ENCODE results near the gene TBL3. TPM values are rescaled to one million over a fixed set of nuclear protein-coding genes. Genes with fewer than 3 reads are reported as not detected.
"Not testable (repeated sequence)": the region's sequence is repeated elsewhere in the genome, so short reads cannot be mapped to it uniquely, and the experiment has no call there.

TBL3 gene
- 10 to 100 TPM; 66.3 to 72.6 TPM for total RNA-seq

GRCh38 chr16:1971796-1972489, at the start of gene TBL3:
TBL3 (plus strand) TSS chr16:1972053; CDS start chr16:1972165, 112 bp downstream.
- H3K27me3 Mint-ChIP-seq: no peaks in the 10 kb centered on the region
- DNase-seq: peak; percentile 98
- peaks cover 28% of the 10 kb centered on the region for H3K36me3 Mint-ChIP-seq
- H3K9me3 Mint-ChIP-seq: no peaks in the 10 kb centered on the region
- peak within 1 kb of the TSS; percentile 92 for H3K27ac Mint-ChIP-seq
- peaks cover 17% of the 10 kb centered on the region for H3K4me1 Mint-ChIP-seq
- H3K4me3 Mint-ChIP-seq: peak within 1 kb of the TSS; percentile 88

- no peak for DNase-seq
- H3K4me3 Mint-ChIP-seq: no peak overlapping the region
- H3K27me3 Mint-ChIP-seq: peaks cover 63% of the 10 kb centered on the region
These were observed 49.5 kb upstream of the TBL3 start for GRCh38 chr16:1922357-1922756.

GRCh38 chr16:1923299-1924034, 48.4 kb upstream of the TBL3 start:
- Mint-ChIP-seq H3K4me1 (no peaks in the 10 kb centered on the region), H3K27ac (no peak overlapping the region), H3K36me3 (no peaks in the 10 kb centered on the region), H3K27me3 (peaks cover 60% of the 10 kb centered on the region), H3K9me3 (no peaks in the 10 kb centered on the region), H3K4me3 (no peak overlapping the region)
- DNase-seq: no peak

More at GRCh38 chr16:1922357-1922756, 49.5 kb upstream of the TBL3 start:
- Mint-ChIP-seq H3K36me3 (no peaks in the 10 kb centered on the region), H3K9me3 (no peaks in the 10 kb centered on the region), H3K27ac (no peak overlapping the region), H3K4me1 (no peaks in the 10 kb centered on the region)

- Mint-ChIP-seq H3K27me3 (peaks cover 54% of the 10 kb centered on the region), H3K4me3 (no peak overlapping the region), H3K36me3 (no peaks in the 10 kb centered on the region), H3K27ac (no peak overlapping the region), H3K4me1 (peaks cover 1% of the 10 kb centered on the region), H3K9me3 (no peaks in the 10 kb centered on the region)
- no peak for DNase-seq
These were observed 47.8 kb upstream of the TBL3 start for GRCh38 chr16:1924095-1924494.

DNA sequence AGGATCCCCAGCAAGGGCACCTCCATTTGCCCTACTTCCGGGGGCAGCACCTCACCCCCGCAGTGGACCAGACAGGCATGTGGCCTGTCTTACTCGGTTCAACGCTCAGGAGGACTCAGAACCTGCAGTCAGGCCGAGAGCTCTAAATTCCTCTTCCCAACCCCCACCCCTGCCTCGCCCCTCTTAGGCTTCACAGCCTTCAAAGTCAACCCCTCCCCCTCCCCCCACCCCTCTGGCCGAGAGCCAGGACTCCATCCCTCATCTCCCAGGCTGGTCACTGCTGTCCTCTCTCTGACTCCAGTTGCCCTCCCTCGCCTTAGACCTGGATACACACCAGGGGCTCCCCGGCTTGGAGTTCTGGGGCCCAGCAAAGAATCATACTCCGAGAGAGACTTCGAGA, 45.6 kb upstream of the TBL3 start:
- no peak overlapping the region for H3K27ac Mint-ChIP-seq
- peaks cover 36% of the 10 kb centered on the region for H3K27me3 Mint-ChIP-seq
- DNase-seq: no peak
- H3K36me3 Mint-ChIP-seq: no peaks in the 10 kb centered on the region
- H3K4me1 Mint-ChIP-seq: peaks cover 2% of the 10 kb centered on the region
- H3K9me3 Mint-ChIP-seq: no peaks in the 10 kb centered on the region
- no peak overlapping the region for H3K4me3 Mint-ChIP-seq

DNA sequence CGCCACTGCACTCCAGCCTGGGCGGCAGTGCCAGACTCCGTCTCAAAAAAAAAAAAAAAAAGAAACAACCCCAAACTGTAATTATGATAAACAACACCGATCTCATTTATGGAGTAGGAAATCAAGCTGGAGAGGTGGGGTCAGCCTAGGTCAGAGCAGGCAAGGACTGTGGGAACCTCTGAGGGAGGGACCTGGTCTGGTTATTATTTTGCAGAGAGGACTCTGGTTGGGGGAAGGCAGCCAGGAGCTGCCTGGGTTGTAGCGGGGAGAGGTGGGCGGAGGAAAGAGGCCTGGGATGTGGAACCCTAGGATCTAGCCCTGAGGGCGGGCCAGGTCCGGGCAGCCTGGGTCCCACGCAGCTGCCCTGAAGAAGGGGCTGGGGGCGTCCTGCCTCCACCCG, 42.7 kb upstream of the TBL3 start:
- Mint-ChIP-seq H3K27ac (no peak overlapping the region), H3K36me3 (no peaks in the 10 kb centered on the region), H3K4me1 (peaks cover 2% of the 10 kb centered on the region), H3K27me3 (peaks cover 9% of the 10 kb centered on the region), H3K4me3 (peak overlapping the region; percentile 44), H3K9me3 (no peaks in the 10 kb centered on the region)
- DNase-seq: no peak

DNA sequence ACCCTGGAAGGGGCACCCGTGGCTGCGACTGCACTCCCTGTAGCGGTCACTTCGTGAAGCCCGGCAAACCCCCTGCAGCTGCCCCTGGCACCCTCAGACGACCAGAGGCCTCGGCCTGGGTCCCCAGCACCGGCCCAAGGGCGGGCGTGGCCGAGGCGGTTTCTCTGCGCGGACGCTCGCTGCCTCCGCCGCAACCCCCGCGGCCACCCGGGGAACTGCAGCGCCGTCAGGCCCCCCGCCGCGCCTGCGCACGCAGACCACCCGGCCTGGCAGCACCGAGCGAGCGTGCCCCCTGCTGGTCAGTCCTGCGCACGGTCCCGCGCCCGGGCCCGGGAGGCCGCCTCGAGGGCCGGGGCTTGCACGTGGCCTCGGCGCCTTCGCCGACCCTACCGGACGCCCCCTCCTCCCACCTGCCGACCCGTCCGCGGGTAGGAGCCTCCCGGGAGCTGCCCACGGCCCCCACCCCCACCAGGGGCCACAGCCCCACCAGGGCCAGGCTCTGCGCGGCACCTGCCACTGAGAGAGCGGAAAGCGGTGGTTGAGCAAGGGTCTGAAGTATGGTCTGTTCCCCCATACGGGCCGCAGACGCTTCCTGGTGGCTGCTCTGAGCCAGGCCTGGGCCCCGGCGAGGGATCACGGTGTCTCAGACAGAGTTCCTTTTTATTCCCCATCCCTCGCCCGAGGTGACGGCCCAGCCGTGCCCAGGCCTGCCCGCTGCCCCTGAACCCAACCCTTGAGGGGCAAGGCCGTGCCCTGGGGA, 42.1 kb upstream of the TBL3 start:
- no peak overlapping the region for H3K4me3 Mint-ChIP-seq
- peak; percentile 96 for DNase-seq
- H3K27ac Mint-ChIP-seq: no peak overlapping the region
- peaks cover 5% of the 10 kb centered on the region for H3K27me3 Mint-ChIP-seq
- peaks cover 2% of the 10 kb centered on the region for H3K4me1 Mint-ChIP-seq
- no peaks in the 10 kb centered on the region for H3K9me3 Mint-ChIP-seq
- H3K36me3 Mint-ChIP-seq: no peaks in the 10 kb centered on the region

- Mint-ChIP-seq H3K27me3 (peaks cover 5% of the 10 kb centered on the region), H3K4me3 (no peak overlapping the region), H3K4me1 (peaks cover 2% of the 10 kb centered on the region), H3K36me3 (no peaks in the 10 kb centered on the region), H3K27ac (no peak overlapping the region), H3K9me3 (no peaks in the 10 kb centered on the region)
- DNase-seq: no peak
These were observed 41.5 kb upstream of the TBL3 start for GRCh38 chr16:1930338-1930720.

GRCh38 chr16:1932050-1933028, 39.5 kb upstream of the TBL3 start:
- Mint-ChIP-seq H3K27me3 (no peaks in the 10 kb centered on the region), H3K4me1 (peaks cover 2% of the 10 kb centered on the region), H3K27ac (no peak overlapping the region), H3K36me3 (no peaks in the 10 kb centered on the region), H3K9me3 (no peaks in the 10 kb centered on the region), H3K4me3 (no peak overlapping the region)
- no peak for DNase-seq

DNA sequence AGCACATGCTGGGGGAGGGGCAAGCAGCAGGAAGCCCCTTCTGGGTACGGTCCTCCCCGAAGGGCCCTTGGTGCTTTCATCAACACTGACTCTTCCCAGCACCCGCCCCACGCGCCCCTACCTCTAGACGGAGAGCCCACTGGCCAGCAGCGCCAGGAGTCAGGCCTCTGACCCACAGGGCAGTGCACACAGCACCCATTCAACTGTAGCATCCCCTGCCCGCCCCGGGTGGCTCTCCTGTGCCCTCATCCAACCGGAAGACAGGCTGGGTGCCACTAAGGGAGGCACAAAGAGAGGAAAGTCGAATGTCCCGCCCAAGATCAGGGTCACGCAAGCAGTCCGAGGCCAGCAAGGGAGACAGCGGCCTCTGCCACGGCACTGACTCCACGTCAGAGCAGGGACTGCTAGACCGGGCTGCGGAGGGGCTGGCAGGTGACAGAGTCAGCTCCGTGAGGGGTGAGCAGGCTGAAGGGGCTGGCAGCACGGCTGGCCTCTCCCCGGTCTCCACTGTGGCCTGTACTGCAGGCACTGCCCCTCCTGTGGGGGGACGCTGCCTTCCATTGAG, 38.7 kb upstream of the TBL3 start:
- H3K27me3 Mint-ChIP-seq: no peaks in the 10 kb centered on the region
- no peak for DNase-seq
- H3K4me3 Mint-ChIP-seq: no peak overlapping the region
- no peaks in the 10 kb centered on the region for H3K36me3 Mint-ChIP-seq
- peaks cover 2% of the 10 kb centered on the region for H3K4me1 Mint-ChIP-seq
- H3K9me3 Mint-ChIP-seq: no peaks in the 10 kb centered on the region
- H3K27ac Mint-ChIP-seq: no peak overlapping the region

DNA sequence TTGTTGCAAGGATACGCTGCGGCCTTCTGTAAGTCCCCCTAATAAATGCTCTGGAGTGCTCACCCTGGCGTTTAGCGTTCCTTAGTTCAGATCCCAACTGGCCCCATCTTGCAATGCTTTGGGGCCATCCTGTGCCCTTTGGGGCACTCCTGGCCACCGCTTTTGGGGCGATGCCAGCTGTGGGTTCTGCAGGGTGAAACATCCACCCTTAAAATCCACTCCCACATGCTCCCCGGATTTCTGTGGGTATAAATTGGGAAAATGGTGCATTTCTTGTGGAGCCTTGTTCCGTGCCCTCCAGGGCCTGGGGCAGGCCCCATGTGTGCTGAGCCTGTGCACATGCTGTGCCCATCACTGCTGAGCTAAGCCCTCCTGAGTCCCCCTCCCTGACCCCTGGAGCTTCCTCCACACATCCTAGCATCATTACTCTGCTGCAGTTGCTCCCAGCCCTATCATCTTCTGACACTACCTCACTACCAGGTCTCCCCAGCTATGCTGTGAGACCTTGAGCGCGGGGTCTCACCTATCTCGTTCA, 34.8 kb upstream of the TBL3 start:
- Mint-ChIP-seq H3K9me3 (no peaks in the 10 kb centered on the region), H3K4me3 (no peak overlapping the region), H3K36me3 (peaks cover 4% of the 10 kb centered on the region), H3K27me3 (no peaks in the 10 kb centered on the region), H3K4me1 (peaks cover 4% of the 10 kb centered on the region), H3K27ac (no peak overlapping the region)
- DNase-seq: no peak

- DNase-seq: no peak
- no peak overlapping the region for H3K27ac Mint-ChIP-seq
- H3K9me3 Mint-ChIP-seq: no peaks in the 10 kb centered on the region
- H3K4me3 Mint-ChIP-seq: no peak overlapping the region
- H3K4me1 Mint-ChIP-seq: peaks cover 7% of the 10 kb centered on the region
- H3K36me3 Mint-ChIP-seq: peaks cover 4% of the 10 kb centered on the region
- H3K27me3 Mint-ChIP-seq: no peaks in the 10 kb centered on the region
These were observed 33.5 kb upstream of the TBL3 start for GRCh38 chr16:1938316-1938715.

DNA sequence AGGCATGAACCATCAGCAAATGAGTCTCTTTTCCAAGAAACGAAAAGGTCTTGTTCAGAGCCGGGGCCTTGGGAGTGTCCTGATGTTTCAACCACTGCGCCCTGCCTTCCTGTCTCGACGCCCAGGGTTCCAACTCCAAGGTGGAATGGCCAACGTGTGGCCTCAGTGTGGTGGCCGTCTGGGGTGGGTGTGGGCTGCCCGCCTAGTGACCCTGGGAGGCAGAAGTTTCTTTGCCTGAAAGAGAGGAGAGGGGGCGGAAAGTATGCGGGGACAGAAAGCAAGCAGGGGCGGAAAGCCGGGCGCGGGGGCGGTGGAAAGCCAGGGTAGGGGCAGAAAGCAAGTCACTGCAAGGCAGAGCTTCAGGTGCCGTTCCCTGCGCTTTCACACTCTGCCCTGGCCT, 32.9 kb upstream of the TBL3 start:
- Mint-ChIP-seq H3K27me3 (no peaks in the 10 kb centered on the region), H3K27ac (no peak overlapping the region), H3K36me3 (peaks cover 4% of the 10 kb centered on the region), H3K4me3 (no peak overlapping the region), H3K9me3 (no peaks in the 10 kb centered on the region), H3K4me1 (peaks cover 10% of the 10 kb centered on the region)
- no peak for DNase-seq

DNA sequence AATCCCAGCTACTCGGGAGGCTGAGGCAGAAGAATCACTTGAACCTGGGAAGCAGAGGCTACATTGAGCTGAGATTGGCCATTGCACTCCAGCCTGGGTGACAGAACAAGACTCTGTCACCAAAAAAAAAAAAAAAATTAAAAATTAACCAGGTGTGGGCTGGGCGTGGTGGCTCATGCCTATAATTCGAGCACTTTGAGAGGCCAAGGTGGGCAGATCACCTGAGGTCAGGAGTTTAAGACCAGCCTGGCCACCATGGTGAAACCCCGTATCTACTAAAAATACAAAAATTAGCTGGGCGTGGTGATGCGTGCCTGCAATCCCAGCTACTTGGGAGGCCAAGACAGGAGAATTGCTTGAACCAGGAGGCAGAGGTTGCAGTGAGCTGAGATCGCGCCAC, 32.0 kb upstream of the TBL3 start:
- H3K27ac Mint-ChIP-seq, H3K36me3 Mint-ChIP-seq, H3K4me3 Mint-ChIP-seq, H3K9me3 Mint-ChIP-seq, DNase-seq, H3K27me3 Mint-ChIP-seq: not testable (repeated sequence)
- H3K4me1 Mint-ChIP-seq: peaks cover 17% of the 10 kb centered on the region
